ENCODE measurements around the gene STXBP6.

DNA sequence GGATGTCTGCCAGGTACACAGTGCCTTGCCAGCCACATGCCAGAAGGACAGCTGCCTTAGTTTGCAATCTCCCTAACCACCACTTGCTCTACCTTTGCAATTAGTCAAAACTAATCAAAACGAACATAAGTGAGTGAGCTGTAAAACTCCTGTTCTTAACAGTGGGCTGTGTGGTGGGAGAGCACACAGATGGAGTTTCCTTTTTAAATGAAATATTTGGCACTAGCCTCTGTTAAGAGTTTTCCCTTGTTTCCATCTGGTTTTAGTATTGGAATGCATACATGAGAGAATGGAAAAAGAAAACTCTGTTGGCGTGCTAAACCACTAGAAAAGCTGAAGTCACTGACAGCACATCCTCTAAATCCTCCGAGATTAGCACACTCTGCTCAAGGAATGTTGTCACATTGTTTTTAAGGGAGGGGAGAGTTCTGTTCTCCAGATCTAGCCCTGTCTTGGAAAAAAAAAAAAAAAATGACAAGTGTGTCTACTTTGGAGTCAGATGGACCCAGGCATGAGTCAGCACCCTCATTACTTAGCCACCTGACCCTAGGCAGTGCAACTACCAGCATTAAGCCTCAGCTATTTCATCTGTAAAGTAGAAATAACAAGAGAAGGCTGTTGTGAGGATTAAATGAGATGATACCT lies 83.9 kb downstream of the STXBP6 start:
- TF ChIP-seq, protein P1, sequence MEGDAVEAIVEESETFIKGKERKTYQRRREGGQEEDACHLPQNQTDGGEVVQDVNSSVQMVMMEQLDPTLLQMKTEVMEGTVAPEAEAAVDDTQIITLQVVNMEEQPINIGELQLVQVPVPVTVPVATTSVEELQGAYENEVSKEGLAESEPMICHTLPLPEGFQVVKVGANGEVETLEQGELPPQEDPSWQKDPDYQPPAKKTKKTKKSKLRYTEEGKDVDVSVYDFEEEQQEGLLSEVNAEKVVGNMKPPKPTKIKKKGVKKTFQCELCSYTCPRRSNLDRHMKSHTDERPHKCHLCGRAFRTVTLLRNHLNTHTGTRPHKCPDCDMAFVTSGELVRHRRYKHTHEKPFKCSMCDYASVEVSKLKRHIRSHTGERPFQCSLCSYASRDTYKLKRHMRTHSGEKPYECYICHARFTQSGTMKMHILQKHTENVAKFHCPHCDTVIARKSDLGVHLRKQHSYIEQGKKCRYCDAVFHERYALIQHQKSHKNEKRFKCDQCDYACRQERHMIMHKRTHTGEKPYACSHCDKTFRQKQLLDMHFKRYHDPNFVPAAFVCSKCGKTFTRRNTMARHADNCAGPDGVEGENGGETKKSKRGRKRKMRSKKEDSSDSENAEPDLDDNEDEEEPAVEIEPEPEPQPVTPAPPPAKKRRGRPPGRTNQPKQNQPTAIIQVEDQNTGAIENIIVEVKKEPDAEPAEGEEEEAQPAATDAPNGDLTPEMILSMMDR (IDR thresholded peaks at IDR 0.05 in 4 of 5, conservative IDR thresholded peaks at IDR 0.05 in 1 of 5) = no peak
- no peak for TF ChIP-seq POLR2A (IDR thresholded peaks at IDR 0.05)
